GM12892 (cell line): Measurements from ENCODE around the gene CHL1.

Experiments used
- POLR2A ChIP-seq: IDR thresholded peaks from 2 replicates; pipeline ENCODE4 v1.6.1; 2011; ENCODE audit warnings: low read depth, low read length, control low read depth
- POLR2AphosphoS5 ChIP-seq: IDR thresholded peaks from 2 replicates; pipeline ENCODE4 v1.6.1; 2011; ENCODE audit warnings: low read depth, low read length, control low read depth
- TAF1 ChIP-seq: IDR thresholded peaks from 2 replicates; pipeline ENCODE4 v1.6.1; 2011; ENCODE audit warnings: low read depth, mild to moderate bottlenecking, control low read depth, low read length, borderline replicate concordance

DNA sequence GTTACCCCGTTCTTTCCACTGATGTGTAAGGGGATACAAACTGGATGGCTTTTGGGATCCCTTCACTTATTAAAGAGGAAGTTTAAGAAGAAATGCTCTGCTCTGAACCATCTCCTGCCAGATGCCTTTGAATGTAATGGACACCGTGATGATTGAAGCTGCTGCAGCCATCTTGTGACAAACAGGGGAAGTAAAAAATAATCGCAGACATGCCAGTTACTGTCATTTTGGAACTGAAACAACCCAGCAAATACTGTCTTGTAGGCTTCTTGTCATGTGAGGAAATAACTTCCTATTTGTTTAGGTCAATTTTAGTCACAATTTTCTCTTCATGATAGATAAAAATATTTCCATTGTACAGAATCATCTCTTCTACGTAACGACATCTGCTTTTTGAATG, 224.0 kb downstream of the CHL1 start:
- TF ChIP-seq TAF1, result no peak
- no peak for TF ChIP-seq POLR2A
- TF ChIP-seq POLR2AphosphoS5, result no peak
